Fibroblast of skin of right quadriceps (primary cell): ENCODE data around the gene FERD3L.
A peak's percentile ranks its signal among the peaks of the same experiment; 100 is the strongest.
"Not testable (repeated sequence)": the region's sequence is repeated elsewhere in the genome, so short reads cannot be mapped to it uniquely, and the experiment has no call there.

Experiments used
- DNase-seq: peaks from one replicate; pipeline ENCODE4 v3.0.0-alpha.2; 2013

Gene FERD3L, protein sequence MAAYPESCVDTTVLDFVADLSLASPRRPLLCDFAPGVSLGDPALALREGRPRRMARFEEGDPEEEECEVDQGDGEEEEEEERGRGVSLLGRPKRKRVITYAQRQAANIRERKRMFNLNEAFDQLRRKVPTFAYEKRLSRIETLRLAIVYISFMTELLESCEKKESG

DNA sequence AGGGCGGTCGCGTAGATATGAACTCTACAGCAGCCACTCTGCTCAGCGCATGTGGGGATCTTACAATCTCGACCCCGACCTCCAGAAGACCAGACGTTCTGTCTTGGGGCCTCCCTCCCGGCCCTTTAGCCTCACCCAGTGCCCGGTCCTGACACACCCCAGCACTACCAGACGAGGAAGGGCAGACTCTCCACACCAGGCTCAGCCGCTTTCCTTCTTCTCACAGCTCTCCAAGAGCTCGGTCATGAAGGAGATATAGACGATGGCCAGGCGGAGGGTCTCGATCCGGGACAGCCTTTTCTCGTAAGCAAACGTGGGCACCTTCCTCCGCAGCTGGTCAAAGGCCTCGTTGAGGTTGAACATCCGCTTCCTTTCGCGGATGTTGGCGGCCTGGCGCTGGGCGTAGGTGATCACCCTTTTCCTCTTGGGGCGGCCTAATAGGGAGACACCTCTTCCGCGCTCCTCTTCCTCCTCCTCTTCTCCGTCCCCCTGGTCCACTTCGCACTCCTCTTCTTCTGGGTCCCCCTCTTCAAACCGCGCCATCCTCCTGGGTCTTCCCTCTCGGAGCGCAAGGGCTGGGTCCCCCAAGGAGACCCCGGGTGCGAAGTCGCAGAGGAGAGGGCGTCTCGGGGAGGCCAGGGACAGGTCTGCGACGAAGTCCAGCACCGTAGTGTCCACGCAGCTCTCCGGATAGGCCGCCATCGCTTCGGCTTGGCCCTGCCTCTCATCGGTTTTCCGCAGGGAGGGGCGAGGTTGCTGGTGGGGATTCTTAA, at the start of gene FERD3L:
Gene FERD3L (minus strand): TSS at position 761 of the 773 bp plus-strand sequence. CDS start 59 bp downstream, at position 702.
- DNase-seq = no peak

DNA sequence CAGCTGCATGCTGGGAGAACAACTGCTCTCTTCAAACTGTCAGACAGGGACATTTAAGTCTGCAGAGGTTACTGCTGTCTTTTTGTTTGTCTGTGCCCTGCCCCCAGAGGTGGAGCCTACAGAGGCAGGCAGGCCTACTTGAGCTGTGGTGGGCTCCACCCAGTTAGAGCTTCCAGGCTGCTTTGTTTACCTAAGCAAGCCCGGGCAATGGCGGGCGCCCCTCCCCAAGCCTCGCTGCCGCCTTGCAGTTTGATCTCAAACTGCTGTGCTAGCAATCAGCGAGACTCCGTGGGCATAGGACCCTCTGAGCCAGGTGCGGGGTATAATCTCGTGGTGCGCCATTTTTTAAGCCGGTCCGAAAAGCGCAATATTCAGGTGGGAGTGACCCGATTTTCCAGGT, 49.2 kb upstream of the FERD3L start:
- DNase-seq = not testable (repeated sequence)

DNA sequence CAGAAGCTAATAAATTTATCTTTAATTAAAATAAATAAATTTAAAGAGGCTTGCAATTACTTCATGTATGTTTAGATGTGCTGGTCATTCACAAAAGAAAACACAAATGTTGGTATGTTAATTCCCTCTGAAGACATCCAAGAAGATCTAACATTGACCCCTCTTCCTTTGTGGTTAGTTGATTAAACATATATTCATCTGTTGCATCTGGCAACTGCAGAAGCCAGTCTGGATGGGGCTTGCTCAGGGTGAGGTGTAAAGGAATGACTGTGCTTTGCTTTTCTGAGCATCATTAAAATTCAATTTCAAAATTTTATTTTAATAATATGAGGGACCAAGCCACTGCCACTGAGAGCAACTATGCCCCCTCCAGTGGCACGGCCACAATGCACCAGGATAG, 36.4 kb upstream of the FERD3L start:
- DNase-seq = no peak

DNA sequence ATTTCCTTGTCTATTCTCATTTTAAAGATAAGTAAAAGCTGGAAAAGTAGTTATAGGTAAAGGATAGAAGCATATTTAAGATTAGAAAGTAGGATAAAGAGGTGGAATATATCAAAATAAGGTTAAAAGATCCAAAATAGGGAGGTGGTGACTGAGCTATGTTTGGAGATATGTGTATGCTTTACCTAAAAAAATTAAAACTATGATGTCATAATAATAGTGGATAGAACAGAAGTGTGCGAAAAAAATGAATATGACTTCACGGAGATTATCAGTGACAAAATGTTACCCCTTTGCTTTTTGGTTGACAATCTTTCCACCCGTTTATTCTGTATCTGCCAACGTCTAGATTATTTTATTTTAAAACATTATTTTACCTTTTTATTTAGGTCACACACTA, 33.4 kb upstream of the FERD3L start:
- DNase-seq = no peak

DNA sequence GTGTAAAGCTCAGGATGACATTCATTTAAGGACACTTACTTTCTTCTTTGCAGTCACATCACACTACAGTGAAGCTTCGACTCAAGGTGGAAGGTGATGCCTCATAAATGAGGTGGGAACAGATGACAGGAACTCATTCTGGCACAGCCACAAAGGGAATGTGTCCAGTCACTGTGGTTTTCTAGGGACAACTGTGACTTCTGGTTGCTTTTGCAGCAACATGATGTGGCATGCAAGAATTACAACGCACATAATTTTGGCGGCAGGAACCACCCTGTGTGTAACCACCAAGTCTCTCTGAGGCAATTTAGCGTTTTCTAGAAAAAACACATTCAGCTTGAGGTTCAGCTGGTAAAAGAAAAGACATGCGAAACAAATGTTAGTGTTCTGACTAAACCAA, 32.0 kb upstream of the FERD3L start:
- DNase-seq = peak; percentile 9

DNA sequence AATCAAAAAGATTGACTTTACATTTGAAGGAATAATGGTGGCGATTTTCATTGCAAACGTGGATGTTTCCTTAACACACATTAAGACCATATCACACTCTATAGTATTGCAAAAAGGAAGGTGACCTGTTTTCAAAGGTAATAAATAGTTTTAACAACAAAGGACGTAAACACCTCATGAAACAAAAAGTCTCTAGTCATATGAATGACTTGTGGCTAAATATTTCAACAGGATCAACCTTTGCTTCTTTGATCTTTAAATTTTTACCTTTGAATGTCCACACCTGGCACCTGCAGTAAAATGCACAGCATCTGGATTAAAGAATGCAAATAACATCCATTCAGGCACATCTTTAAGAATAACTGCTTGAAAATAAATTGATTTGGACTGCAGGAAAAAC, 30.0 kb upstream of the FERD3L start:
- no peak for DNase-seq

DNA sequence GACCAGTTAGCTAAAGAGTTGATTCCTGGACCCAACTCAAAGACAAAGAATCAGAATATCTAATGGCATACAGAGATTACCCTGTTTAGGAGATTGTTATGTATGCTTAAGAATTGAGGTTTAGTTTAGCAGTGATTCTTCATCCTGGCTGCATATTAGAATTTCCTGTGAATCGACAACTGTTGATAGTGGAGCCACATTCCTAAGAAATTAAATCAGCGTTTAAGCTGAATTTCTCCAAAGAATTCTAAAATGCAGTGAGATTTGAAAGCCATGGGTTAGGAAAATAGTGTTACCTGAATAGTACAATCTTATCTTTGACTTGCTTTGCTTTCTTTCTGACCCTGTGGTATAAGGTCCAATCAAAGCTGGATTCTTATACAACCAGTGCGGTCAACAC, 16.4 kb upstream of the FERD3L start:
- peak; percentile 4 for DNase-seq

DNA sequence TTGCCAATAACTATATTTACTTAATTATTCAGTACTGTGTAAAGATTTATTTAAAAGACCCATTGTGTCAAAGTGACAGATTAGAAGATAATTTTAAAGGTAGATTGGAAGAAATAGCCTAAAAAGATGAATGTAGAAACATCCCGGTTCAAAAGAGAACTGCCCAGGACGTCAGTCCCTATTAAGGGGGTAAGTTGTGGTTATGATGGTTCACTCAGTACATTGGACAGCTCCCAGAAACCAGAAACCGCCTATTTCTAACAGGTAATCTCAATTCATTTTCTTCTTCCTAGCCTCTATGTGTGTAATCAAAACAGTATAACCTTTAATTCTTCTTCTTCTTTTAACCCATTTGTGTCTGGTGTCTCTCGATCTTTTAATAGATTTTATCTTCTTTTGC, 1.5 kb upstream of the FERD3L start:
- DNase-seq = peak; percentile 24

DNA sequence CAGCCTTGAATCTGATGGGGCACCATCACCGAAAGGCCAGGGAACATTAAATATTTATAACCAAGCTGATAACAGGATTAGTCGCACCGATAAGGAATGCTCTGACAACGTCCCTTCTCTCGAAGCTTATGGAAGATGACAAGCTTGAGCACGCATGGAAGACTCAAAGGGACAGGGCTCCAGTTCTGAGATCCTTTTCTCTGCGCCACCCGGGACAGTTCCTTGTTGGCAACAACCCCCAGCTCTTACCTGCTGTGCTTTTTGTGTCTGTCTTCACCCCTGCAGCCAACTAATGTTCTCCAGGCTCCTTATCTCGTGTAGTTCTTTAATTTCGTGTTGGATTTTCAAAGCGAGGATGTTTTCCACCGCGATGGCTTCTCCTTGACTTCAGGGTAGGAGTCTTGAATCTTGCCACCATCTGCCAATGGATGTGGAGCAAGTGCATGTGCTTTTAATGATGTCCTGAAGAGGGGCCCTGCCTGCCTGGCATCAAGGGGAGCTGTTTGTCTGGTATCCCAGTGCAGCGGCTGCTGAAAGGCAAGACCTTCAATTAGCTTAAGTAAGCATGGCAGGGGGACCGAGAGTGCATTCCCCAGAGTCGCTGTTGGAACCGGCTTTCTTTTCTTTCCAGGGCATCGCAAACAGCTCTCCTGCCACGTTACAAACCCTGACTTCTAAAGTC, 354 bp upstream of the FERD3L start:
- DNase-seq = no peak

DNA sequence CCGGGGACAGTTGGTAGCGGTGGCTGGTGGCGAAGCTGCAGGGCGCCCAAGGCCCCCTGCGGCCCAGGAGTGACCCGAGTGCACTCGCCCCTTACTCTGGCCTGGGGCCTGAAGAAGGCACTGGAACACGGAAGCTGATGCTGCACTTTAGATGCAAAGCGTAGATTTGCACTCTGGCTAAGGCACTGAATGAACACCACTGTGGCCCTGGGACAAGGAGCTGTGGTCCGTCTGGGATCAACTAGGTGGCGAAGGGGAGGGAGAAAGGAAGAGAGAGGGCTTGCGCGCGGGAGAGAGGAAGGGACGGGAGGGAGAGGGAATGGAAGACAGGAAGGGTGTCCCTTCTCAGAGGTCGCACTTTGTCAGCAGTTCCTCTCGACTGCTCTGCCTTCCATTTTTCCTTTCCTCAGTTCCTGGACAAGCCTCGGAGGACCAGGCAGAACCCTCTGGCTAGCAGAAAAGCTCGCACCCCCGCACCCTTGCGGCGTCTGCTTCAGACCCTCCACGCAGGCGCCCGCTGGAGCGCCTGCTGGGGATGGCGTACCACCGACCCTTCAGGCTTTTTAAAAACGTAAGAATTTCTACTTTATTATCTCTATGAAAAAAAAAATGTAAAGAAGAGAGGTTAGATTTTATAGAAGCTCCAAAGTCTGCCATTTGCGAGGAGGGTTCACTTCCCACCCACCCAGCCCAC, 1.2 kb downstream of the FERD3L start:
- no peak for DNase-seq

DNA sequence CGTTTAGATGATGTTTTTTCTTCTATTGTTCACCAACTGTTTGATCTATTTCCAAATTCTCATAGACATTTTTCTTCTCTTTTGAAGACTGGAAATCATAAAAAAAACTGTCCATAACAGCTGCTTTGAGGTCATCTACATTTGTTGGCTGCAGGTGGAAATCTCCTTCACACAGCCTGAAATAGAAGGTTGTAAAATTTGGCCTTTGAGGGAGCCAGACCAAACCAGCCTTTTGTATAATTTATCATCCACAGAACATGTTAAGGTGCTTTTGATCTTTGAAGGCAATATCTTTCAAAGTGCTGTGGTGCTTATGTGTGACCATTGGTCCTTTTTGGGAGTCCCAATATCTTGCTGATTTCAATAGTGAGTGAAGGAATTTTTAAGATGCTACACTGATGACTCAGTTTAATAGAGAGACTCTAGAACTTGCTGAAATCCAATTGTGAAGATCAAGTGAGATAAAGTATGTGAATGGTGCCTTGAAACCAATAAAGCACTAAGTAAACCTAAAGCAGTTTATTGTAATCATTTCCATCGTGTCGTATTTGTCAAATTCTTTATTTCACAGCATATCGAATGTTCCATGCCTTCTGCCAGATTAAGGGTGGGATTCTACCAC, 5.4 kb downstream of the FERD3L start:
- DNase-seq = no peak

DNA sequence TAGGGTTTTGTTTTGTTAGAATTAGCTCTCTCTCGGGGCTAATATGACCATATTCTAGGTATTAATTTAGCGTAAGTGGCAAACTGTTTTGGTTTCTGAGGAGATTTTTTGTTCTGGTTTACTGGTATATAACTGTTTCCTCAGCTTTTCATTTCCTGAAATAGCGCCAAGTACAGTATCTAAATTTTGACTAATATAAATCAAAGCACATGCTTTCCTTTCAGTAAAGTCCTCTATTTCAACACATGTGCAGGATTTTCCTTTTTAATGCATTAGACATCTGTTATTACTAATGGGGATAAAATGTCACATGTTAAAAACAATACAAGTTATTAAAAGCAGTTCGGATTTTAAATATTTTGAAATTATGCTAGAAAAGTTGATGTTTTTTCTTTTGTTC, 11.3 kb downstream of the FERD3L start:
- peak; percentile 65 for DNase-seq

DNA sequence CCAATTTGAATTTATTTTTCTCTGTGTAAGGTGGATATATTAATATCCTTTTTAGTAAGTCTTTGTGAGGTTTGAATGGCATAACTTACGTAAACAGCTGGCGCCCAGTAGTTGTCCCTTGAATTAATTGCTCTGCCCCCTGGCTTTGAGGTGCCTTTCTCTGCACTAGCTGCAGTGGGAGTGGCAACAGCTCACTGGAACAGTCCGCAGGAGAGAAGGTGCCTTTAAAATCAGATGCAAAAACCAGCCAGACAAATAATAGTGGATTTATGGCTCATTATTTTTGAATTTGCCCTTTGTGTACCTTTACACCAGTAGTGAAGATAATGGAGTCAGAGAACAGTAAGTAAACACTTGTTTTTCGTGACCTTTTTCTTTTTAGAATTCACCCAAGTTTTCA, 11.8 kb downstream of the FERD3L start:
- no peak for DNase-seq

DNA sequence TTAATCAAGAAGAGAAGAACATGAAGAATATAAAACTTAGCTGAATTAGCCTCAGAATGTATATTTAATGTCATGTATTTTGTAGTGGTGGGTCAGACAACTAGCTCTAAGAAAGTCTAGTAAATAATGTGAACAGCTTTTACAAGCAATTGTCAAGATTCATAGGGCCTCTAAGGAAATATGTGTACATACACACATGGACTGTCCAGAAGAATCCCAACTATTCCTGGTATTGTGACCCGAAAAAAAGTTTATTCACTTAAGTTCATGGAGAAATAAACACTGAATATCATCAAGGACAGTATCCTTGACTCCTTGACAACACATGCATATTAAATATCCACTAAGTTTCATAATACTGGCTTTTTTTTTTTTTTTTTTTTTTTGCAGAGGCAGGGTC, 16.4 kb downstream of the FERD3L start:
- peak; percentile 32 for DNase-seq

DNA sequence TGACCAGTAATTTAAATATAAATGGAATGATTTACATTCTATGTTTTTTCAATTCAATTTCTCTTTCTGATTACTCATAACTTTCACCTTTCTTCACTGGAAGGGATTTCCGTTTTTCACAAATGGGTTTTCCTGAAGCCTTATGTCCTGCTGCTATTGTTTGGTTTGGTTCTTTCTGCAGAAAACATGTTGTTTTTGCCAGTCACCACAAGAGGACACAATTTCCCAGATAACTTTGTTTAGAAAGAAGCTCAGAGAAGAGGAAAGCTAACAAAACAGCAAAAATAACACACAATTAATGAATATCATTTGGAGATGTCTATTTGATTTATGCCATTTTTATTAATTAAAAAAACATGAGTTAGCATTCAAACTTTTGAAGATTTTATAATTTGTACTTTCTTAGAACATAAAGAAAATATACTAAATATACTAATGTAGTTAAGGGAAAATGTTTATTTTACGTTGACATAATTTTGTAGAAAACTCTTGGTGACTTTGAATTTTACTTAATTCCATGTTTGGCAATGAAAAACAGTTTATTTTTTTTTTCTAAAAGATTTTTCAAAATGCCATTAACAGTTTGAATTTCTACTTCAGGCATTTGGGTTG, 23.1 kb downstream of the FERD3L start:
- DNase-seq = peak; percentile 71

DNA sequence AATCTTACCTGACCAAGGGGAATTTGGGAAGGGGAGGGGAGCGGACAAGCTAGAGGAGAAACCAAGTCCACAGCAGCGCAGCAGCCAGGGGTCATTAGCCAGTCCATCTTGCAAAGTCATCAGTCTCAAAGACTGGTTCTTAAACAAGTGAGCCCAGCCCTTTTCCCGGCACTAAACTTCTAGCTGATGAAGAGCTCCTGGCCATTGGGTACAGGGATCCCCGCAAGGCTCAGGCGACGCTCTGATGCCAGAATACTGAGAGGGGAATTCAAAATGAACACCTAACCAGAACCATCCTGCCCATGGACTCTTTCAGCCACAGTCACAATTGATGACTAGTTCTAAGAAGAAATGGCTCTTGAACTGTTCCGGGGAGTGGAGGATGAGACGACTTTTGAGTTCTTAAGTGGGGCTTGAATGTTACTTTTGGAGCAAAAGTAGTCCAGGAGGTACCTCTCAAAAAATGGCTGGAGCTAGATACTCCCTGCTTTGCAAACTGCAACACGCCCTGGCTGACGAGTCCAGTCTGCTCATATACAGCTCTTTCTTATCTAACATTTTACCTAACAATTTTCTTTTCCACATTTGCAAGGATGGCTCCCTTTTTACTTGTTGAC, 25.2 kb downstream of the FERD3L start:
- DNase-seq = no peak

DNA sequence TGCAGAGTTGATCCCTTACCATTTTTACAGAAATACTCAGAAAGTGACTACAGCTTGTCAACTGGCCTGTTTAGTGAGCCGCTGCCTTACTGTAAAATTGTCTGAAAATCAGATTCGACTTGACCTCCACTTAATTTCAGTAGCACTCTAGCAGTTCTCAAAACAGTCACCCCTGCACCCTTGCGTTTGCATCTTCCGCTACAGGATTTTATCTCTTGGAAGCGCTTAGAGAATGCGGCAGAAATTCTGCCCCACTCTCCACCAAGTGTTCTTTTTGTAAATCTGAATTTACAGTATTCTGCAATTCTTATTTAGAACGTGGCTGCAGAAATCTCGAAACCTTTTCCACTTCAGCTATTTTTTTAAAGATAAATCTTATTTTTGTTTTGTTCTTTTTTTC, 25.8 kb downstream of the FERD3L start:
- no peak for DNase-seq

DNA sequence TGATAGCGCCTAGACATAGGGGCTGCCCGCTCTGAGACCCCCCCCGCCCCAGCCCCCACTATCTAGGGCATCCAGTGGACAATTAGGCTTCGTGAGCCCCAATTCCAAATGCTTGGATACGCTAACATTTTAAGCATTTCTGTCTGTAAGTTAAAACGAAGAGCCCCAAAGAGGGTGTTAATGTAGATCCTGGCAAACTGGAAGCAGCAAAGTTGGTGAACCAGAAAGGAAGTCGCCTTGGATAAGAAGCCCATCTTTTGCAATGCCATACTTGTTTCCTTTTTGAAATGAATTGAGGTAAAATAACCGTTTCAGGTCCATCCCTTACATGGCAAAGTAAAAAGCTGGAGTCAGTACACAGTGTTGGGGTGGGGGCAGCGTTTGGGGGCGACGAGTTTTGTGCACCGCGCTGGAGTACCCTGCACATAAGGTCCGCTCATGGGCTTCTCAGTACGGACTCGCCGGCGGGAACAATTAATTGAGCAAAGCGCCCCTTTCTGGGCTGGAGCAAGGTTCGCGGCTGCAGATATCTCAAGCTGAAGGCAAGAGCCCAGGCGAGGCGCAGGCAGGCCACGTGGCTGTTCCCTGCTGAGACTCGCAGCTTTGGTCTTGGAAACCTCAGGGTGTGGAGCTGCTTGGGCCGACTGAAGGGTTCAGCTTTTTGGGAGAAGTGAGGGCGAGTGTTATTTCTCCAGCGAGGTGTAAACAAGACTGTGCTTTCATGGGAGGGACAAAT, 26.4 kb downstream of the FERD3L start:
- peak; percentile 68 for DNase-seq

DNA sequence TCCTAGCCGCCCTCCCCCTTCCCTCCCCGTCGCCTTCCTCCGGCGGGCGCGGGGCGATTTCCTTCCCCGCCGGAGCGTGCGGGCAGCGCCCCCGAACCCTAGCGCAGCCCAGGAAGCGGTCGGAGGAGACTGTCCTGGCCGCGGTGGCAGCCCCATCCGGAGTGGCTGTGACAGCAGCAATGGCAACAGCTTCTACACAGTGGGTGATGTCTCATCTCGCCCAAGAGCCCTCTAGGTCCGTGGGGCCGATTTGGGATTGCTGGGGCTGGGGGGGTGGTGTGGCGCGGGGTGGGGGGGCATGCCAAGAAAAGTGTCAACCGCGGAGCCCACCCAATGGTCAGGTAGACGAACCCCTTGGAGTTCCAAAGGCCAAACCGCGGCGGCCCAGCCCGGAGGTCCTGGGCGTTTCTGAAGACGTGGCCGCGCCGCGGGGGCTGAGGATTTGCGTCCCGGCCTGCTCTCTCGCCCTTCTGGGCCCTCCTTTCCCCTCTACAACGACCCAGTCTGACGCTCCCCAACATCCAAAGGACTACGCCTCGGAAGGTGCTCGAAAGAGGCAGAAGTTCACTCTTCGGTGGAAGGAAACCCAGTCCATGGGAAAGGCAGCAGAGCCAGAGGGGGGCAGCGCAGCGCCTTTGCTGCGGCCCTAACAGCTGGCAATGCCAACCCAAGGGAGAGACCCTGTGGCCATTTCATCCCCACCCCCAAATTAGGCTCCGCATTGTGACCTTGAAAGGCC, 27.2 kb downstream of the FERD3L start:
- DNase-seq = peak; percentile 56

DNA sequence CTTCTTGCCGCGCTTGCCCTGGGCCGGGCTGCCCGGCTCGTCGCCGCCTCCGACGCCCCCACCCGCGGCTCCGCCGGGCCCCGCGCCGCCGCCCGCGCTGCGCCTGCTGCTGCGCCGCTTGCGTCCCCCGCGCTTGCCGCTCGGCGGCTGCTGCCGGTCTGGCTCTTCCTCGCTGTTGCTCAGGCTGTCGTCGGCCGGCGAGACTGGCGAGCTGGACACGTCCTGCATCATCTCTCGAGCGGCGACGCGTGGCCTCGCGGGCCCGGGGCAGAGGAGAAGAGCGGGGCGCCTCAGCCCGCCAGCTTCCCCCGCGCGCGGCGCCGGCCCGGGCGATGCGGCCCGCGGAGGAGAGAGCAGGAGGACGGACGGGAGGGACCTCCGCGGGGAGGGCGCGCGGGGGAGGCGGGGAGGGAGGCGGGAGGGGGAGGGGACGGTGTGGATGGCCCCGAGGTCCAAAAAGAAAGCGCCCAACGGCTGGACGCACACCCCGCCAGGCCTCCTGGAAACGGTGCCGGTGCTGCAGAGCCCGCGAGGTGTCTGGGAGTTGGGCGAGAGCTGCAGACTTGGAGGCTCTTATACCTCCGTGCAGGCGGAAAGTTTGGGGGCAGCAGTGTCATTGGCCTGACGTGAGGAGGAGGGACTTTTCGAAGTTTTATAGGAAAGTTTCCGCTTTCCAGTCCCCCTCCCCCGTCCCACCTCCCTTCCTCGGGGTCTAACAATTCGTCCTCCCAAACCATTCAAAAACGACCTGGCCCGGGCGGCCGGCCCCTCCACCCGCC, 27.9 kb downstream of the FERD3L start, which contains the start of gene TWIST1:
Gene TWIST1 (minus strand): TSS at position 546 of the 779 bp plus-strand sequence. CDS start 315 bp downstream, at position 231.
- peak; percentile 99 for DNase-seq
